GM12878 (cell line): Measurements from ENCODE around the gene AGBL4. TPM values are rescaled to one million over a fixed set of nuclear protein-coding genes. Genes with fewer than 3 reads are reported as not detected.

Experiments
- ATAC-seq: fragments of 200-7000 bp; cut with Tn5 transposase; 3 replicates; pipeline ENCODE4 v1.9.1; 2020; ENCODE audit warnings: mild to moderate bottlenecking, moderate library complexity
- BruUV-seq: library from RNA; stranded (reverse); fragments of 400-500 nt; replicated peaks from 2 replicates; lab custom pipeline; 2021; lab: Mats Ljungman, UMichigan
- CTCF ChIA-PET: fragments of 300-600 bp; sonication (Branson Sonifier 250); formaldehyde crosslinking; extraction: SDS; loops from one replicate; lab custom pipeline; 2021; ENCODE audit warnings: inconsistent platforms; lab: Yijun Ruan, JAX
- POLR2A ChIA-PET: fragments of 350-600 bp; formaldehyde crosslinking; extraction: SDS; loops from one replicate; lab custom pipeline; 2021; ENCODE audit warnings: inconsistent platforms; lab: Charles Lee
- RAD21 ChIA-PET: fragments of 300-600 bp; sonication (Branson Sonifier 250); formaldehyde crosslinking; loops from one replicate; lab custom pipeline; 2023; ENCODE audit warnings: antibody characterized with exemption; ENCODE audit not compliant: unreplicated experiment; lab: Charles Lee
- SMC1A ChIA-PET: fragments of 300-600 bp; sonication (Branson Sonifier 250); formaldehyde crosslinking; loops from one replicate; lab custom pipeline; 2023; ENCODE audit not compliant: unreplicated experiment, uncharacterized antibody; lab: Charles Lee
- DNase-seq: peaks from one replicate; pipeline ENCODE4 v3.0.0-alpha.2; 2011; ENCODE audit warnings: low read depth, low spot score
- FAIRE-seq: peaks from 3 replicates; lab custom pipeline; 2011; peaks lifted over from hg19 to GRCh38; lab: Jason Lieb, UNC
- H2AFZ ChIP-seq: 2 replicates; pipeline ENCODE4 v1.6.0; 2011; ENCODE audit warnings: low read depth, low read length, control low read depth; ENCODE audit not compliant: control insufficient read depth
- H3K27ac ChIP-seq: 2 replicates; pipeline ENCODE4 v1.5.1; 2011; ENCODE audit warnings: control low read depth; ENCODE audit not compliant: control insufficient read depth, insufficient read depth
- H3K27me3 ChIP-seq, 2 experiments: replicated peaks in 1 of 2; 2 replicates each; pipeline versions ENCODE4 v1.6.0 to v1.6.1; 2011; ENCODE audit warnings: low read length in 1 of 2; ENCODE audit not compliant: control insufficient read depth in 2 of 2, insufficient read depth in 2 of 2
- H3K36me3 ChIP-seq, 2 experiments: 2 replicates each; pipeline ENCODE4 v1.5.1; 2011; ENCODE audit warnings: low read length in 1 of 2; ENCODE audit not compliant: control insufficient read depth in 2 of 2, insufficient read depth in 2 of 2
- H3K4me1 ChIP-seq: 2 replicates; pipeline ENCODE4 v1.6.1; 2011; ENCODE audit warnings: mild to moderate bottlenecking, low read length, moderate library complexity, mixed read lengths; ENCODE audit not compliant: control insufficient read depth, insufficient read depth
- H3K4me2 ChIP-seq: 2 replicates; pipeline ENCODE4 v1.6.0; 2011; ENCODE audit warnings: control low read depth; ENCODE audit not compliant: control insufficient read depth, insufficient read depth
- H3K4me3 ChIP-seq: fragments of 200-600 bp; sonication (generic); 2 replicates; pipeline ENCODE4 v1.5.1; 2016
- H3K79me2 ChIP-seq: 2 replicates; pipeline ENCODE4 v1.6.0; 2011; ENCODE audit warnings: low read length; ENCODE audit not compliant: control insufficient read depth, insufficient read depth
- H3K9ac ChIP-seq: 2 replicates; pipeline ENCODE4 v1.8.0; 2011; ENCODE audit warnings: low read length, control low read depth, mixed read lengths; ENCODE audit not compliant: control insufficient read depth, insufficient read depth
- H3K9me3 ChIP-seq: replicated peaks from 3 replicates; pipeline ENCODE4 v1.5.1; 2011; ENCODE audit warnings: mild to moderate bottlenecking, low read length; ENCODE audit not compliant: control insufficient read depth, insufficient read depth
- H4K20me1 ChIP-seq: 2 replicates; pipeline ENCODE4 v1.6.0; 2011; ENCODE audit not compliant: control insufficient read depth, insufficient read depth
- CEBPB ChIP-seq, 2 experiments: fragments of 150-350 bp in 1 of 2; IDR thresholded peaks; 2 replicates each; pipeline ENCODE4 v1.6.1; 2012 to 2014; ENCODE audit warnings: low read depth in 2 of 2, low read length in 2 of 2, borderline replicate concordance in 1 of 2, inconsistent platforms in 1 of 2
- IRF5 ChIP-seq: fragments of 450-650 bp; IDR thresholded peaks from 2 replicates; pipeline ENCODE4 v1.6.1; 2017; ENCODE audit warnings: borderline replicate concordance
- KAT2A ChIP-seq: conservative IDR thresholded peaks from 2 replicates; pipeline ENCODE4 v1.6.1; 2011; ENCODE audit warnings: low read depth, low read length; ENCODE audit not compliant: control insufficient read depth
- MYB ChIP-seq: fragments of 150-350 bp; IDR thresholded peaks from 2 replicates; pipeline ENCODE4 v1.6.1; 2014; ENCODE audit warnings: mild to moderate bottlenecking, low read depth, low read length, borderline replicate concordance
- PAX8 ChIP-seq: fragments of 450-650 bp; IDR thresholded peaks from 2 replicates; pipeline ENCODE4 v1.6.1; 2017; ENCODE audit warnings: mild to moderate bottlenecking, moderate library complexity
- RB1 ChIP-seq: fragments of 450-650 bp; formaldehyde crosslinking; IDR thresholded peaks from 2 replicates; pipeline ENCODE4 v1.6.1; 2017; ENCODE audit warnings: mild to moderate bottlenecking, borderline replicate concordance
- RELA ChIP-seq: fragments of 450-650 bp; IDR thresholded peaks from 2 replicates; pipeline ENCODE4 v1.8.0; 2014; ENCODE audit warnings: borderline replicate concordance; ENCODE audit not compliant: partially characterized antibody
- SPI1 ChIP-seq: IDR thresholded peaks from 2 replicates; pipeline ENCODE4 v1.6.1; 2011; ENCODE audit warnings: low read depth, mild to moderate bottlenecking, low read length, moderate library complexity, borderline replicate concordance; ENCODE audit not compliant: insufficient read depth
- SREBF2 ChIP-seq: IDR thresholded peaks from 2 replicates; pipeline ENCODE4 v1.6.1; 2012; ENCODE audit warnings: mild to moderate bottlenecking, low read length
- SUPT20H ChIP-seq: IDR thresholded peaks from 2 replicates; pipeline ENCODE4 v1.6.1; 2011; ENCODE audit warnings: low read depth, mild to moderate bottlenecking, low read length, moderate library complexity, borderline replicate concordance; ENCODE audit not compliant: control insufficient read depth
- TCF12 ChIP-seq: IDR thresholded peaks from 2 replicates; pipeline ENCODE4 v1.6.1; 2011; ENCODE audit warnings: low read depth, mild to moderate bottlenecking, low read length
- YY1 ChIP-seq: IDR thresholded peaks from 2 replicates; pipeline ENCODE4 v1.6.1; 2011; ENCODE audit warnings: low read depth, mild to moderate bottlenecking, low read length
- WGBS: methylation state at CpG from one replicate; pipeline ENCODE4 v1.1.6; 2016; ENCODE audit warnings: low lambda C conversion rate; ENCODE audit not compliant: insufficient replicate concordance, insufficient coverage; ENCODE audit errors: missing lambda C conversion rate; 5-methylcytosine and 5-hydroxymethylcytosine counted together
- in situ Hi-C: fragments of 300-500 bp; cut with MboI; formaldehyde crosslinking; loops from 9 replicates; pipeline ENCODE4 v1.14.3; 2018; ENCODE audit warnings: mixed read lengths
- intact Hi-C: fragments of 100-400 bp; cut with micrococcal nuclease; formaldehyde crosslinking; loops from one replicate; pipeline ENCODE4 v1.14.2; 2022; ENCODE audit not compliant: unreplicated experiment
- polyA plus RNA-seq, 11 experiments: library from polyadenylated mRNA; depleted of rRNA in 4 of 11; unstranded in 6 of 11; stranded (reverse) in 5 of 11; fragments of >200 nt; fragmentation: Nextera tagmentation in 4 of 11; fragmentation: Illumina TruSeq in 1 of 11; extraction: Ambion mirVana in 4 of 11; extraction: Trizol in 1 of 11; gene quantifications; 1 replicate in 1 of 11; 2 replicates in 10 of 11; pipeline versions ENCODE4 v1.2.1 to v1.2.3, GENCODE V29; 2011 to 2016; ENCODE audit warnings: inconsistent platforms in 2 of 11, missing spikeins in 2 of 11, low read depth in 1 of 11
- total RNA-seq, 4 experiments: library from RNA; depleted of rRNA in 3 of 4; stranded (reverse); fragments of >200 nt in 3 of 4; fragmentation: Illumina TruSeq in 1 of 4; extraction: Trizol in 1 of 4; gene quantifications; 2 replicates each; pipeline versions ENCODE4 v1.2.1 to v1.2.3, GENCODE V29; 2013 to 2021
- TF ChIP-seq, protein P1 (sequence below): IDR thresholded peaks from 2 replicates; pipeline ENCODE4 v1.6.1; 2011; ENCODE audit warnings: borderline replicate concordance, low read depth, mild to moderate bottlenecking, moderate library complexity, low read length; ENCODE audit not compliant: insufficient read depth, poor library complexity, severe bottlenecking
- TF ChIP-seq, protein P2 (sequence below): fragments of 450-650 bp; formaldehyde crosslinking; IDR thresholded peaks from 2 replicates; pipeline ENCODE4 v1.4.0; 2020; ENCODE audit warnings: mild to moderate bottlenecking, moderate library complexity

AGBL4 gene
- total and polyA plus RNA-seq, 10 of the 15 experiments (the other 5 are each of a cell fraction or from before 2014, with no cell fraction given) = 0.31 TPM; not detected in 9

- Histone ChIP-seq H4K20me1 (no peaks in the 10 kb centered on the region), H3K4me1 (no peaks in the 10 kb centered on the region), H3K4me3 (no peak overlapping the region), H3K27ac (no peak overlapping the region), H3K4me2 (no peak overlapping the region), H3K36me3 (no peaks in the 10 kb centered on the region), H3K79me2 (no peaks in the 10 kb centered on the region), H3K9ac (no peak overlapping the region), H3K27me3 (no peaks in the 10 kb centered on the region), H2AFZ (no peak overlapping the region), H3K9me3 (no peaks in the 10 kb centered on the region)
- whole genome bisulfite sequencing = 7% methylated on average over 2 of the region's 2 CpGs
- RAD21 ChIA-PET = no interaction called here
- BruUV-seq = no TSS peak
- SMC1A ChIA-PET = no interaction called here
- CTCF ChIA-PET = no interaction called here
- ATAC-seq = no peak
- DNase-seq = no peak
- in situ Hi-C loops = no loop called here
- FAIRE-seq = no peak
- intact Hi-C loops = no loop called here
- TF ChIP-seq RELA (no peak), TCF12 (no peak), SPI1 (no peak), YY1 (no peak), CEBPB (IDR thresholded peaks at IDR 0.05; ENCODE audit: borderline replicate concordance in 1 of 2, low read depth in 2 of 2, low read length in 2 of 2) (no peak), KAT2A (no peak), PAX8 (no peak), RB1 (no peak), SREBF2 (no peak), IRF5 (no peak), SUPT20H (no peak), MYB (no peak)
- TF ChIP-seq, protein P1, sequence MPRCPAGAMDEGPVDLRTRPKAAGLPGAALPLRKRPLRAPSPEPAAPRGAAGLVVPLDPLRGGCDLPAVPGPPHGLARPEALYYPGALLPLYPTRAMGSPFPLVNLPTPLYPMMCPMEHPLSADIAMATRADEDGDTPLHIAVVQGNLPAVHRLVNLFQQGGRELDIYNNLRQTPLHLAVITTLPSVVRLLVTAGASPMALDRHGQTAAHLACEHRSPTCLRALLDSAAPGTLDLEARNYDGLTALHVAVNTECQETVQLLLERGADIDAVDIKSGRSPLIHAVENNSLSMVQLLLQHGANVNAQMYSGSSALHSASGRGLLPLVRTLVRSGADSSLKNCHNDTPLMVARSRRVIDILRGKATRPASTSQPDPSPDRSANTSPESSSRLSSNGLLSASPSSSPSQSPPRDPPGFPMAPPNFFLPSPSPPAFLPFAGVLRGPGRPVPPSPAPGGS = no peak
- TF ChIP-seq, protein P2, sequence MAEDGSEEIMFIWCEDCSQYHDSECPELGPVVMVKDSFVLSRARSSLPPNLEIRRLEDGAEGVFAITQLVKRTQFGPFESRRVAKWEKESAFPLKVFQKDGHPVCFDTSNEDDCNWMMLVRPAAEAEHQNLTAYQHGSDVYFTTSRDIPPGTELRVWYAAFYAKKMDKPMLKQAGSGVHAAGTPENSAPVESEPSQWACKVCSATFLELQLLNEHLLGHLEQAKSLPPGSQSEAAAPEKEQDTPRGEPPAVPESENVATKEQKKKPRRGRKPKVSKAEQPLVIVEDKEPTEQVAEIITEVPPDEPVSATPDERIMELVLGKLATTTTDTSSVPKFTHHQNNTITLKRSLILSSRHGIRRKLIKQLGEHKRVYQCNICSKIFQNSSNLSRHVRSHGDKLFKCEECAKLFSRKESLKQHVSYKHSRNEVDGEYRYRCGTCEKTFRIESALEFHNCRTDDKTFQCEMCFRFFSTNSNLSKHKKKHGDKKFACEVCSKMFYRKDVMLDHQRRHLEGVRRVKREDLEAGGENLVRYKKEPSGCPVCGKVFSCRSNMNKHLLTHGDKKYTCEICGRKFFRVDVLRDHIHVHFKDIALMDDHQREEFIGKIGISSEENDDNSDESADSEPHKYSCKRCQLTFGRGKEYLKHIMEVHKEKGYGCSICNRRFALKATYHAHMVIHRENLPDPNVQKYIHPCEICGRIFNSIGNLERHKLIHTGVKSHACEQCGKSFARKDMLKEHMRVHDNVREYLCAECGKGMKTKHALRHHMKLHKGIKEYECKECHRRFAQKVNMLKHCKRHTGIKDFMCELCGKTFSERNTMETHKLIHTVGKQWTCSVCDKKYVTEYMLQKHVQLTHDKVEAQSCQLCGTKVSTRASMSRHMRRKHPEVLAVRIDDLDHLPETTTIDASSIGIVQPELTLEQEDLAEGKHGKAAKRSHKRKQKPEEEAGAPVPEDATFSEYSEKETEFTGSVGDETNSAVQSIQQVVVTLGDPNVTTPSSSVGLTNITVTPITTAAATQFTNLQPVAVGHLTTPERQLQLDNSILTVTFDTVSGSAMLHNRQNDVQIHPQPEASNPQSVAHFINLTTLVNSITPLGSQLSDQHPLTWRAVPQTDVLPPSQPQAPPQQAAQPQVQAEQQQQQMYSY (CRISPR knock-in tag) = no peak
- POLR2A ChIA-PET = no interaction called here
These were observed 851.7 kb downstream of the AGBL4 start for GRCh38 chr1:49171941-49172593.
